Trophoblast cell (in vitro differentiated cells and primary cell): ENCODE data around the gene KRTAP10-12.

ENCODE experiments used
- DNase-seq, 2 donors: peaks; one replicate each; pipeline ENCODE4 v3.0.0-alpha.2; 2016
- H2AFZ ChIP-seq: 2 replicates; pipeline ENCODE4 v1.6.1; 2013; ENCODE audit warnings: low read length, moderate library complexity, mild to moderate bottlenecking; ENCODE audit not compliant: insufficient read depth, poor library complexity
- H2AK5ac ChIP-seq: 2 replicates; pipeline ENCODE4 v1.6.1; 2013; ENCODE audit warnings: mild to moderate bottlenecking, low read length
- H2BK120ac ChIP-seq: 2 replicates; pipeline ENCODE4 v1.6.1; 2013; ENCODE audit warnings: low read length, mild to moderate bottlenecking, moderate library complexity; ENCODE audit not compliant: insufficient read depth, poor library complexity
- H2BK12ac ChIP-seq: 2 replicates; pipeline ENCODE4 v1.6.1; 2013; ENCODE audit warnings: mild to moderate bottlenecking, low read length, moderate library complexity
- H2BK5ac ChIP-seq: 2 replicates; pipeline ENCODE4 v1.6.1; 2013; ENCODE audit warnings: low read length, low read depth, moderate library complexity, mild to moderate bottlenecking; ENCODE audit not compliant: poor library complexity
- H3K14ac ChIP-seq: 2 replicates; pipeline ENCODE4 v1.6.1; 2013; ENCODE audit warnings: mild to moderate bottlenecking, low read length
- H3K18ac ChIP-seq: 2 replicates; pipeline ENCODE4 v1.6.1; 2013; ENCODE audit warnings: mild to moderate bottlenecking, low read length
- H3K23ac ChIP-seq: 2 replicates; pipeline ENCODE4 v1.6.1; 2013; ENCODE audit warnings: low read length
- H3K27ac ChIP-seq: 2 replicates; pipeline ENCODE4 v1.5.1; 2013; ENCODE audit warnings: low read depth, mild to moderate bottlenecking, inconsistent platforms, low read length, moderate library complexity
- H3K27me3 ChIP-seq: 2 replicates; pipeline ENCODE4 v1.6.1; 2013; ENCODE audit warnings: inconsistent platforms, mild to moderate bottlenecking, low read length, moderate library complexity; ENCODE audit not compliant: insufficient read depth
- H3K36me3 ChIP-seq, 2 experiments: 1 replicate in 1 of 2; 2 replicates in 1 of 2; pipeline ENCODE4 v1.6.1; 2013; ENCODE audit warnings: low read length in 2 of 2, mild to moderate bottlenecking in 2 of 2, moderate library complexity in 1 of 2; ENCODE audit not compliant: insufficient read depth in 2 of 2, control insufficient read depth in 1 of 2
- H3K4ac ChIP-seq: 2 replicates; pipeline ENCODE4 v1.6.1; 2013; ENCODE audit warnings: low read depth, mild to moderate bottlenecking, low read length, moderate library complexity
- H3K4me1 ChIP-seq, 2 experiments: 1 replicate in 1 of 2; 2 replicates in 1 of 2; pipeline ENCODE4 v1.6.1; 2013; ENCODE audit warnings: low read length in 2 of 2, mild to moderate bottlenecking in 2 of 2, moderate library complexity in 1 of 2; ENCODE audit not compliant: insufficient read depth in 2 of 2, control insufficient read depth in 1 of 2
- H3K4me2 ChIP-seq: 2 replicates; pipeline ENCODE4 v1.6.1; 2013; ENCODE audit warnings: inconsistent platforms, mild to moderate bottlenecking, low read length, moderate library complexity
- H3K4me3 ChIP-seq: 2 replicates; pipeline ENCODE4 v1.5.1; 2013; ENCODE audit warnings: mild to moderate bottlenecking, low read depth, low read length, inconsistent platforms
- H3K79me1 ChIP-seq: one replicate; pipeline ENCODE4 v1.6.1; 2013; ENCODE audit warnings: low read length
- H3K79me2 ChIP-seq: 2 replicates; pipeline ENCODE4 v1.6.1; 2013; ENCODE audit warnings: low read length, mild to moderate bottlenecking; ENCODE audit not compliant: control insufficient read depth, insufficient read depth, poor library complexity
- H3K9ac ChIP-seq: 2 replicates; pipeline ENCODE4 v1.6.1; 2013; ENCODE audit warnings: mild to moderate bottlenecking, low read length
- H3K9me3 ChIP-seq: 2 replicates; pipeline ENCODE4 v1.6.1; 2013; ENCODE audit warnings: low read depth, mild to moderate bottlenecking, control low read depth, inconsistent platforms, low read length; ENCODE audit not compliant: insufficient read depth
- H4K12ac ChIP-seq: 2 replicates; pipeline ENCODE4 v1.6.1; 2013; ENCODE audit warnings: low read depth, mild to moderate bottlenecking, low read length, moderate library complexity
- H4K8ac ChIP-seq: 2 replicates; pipeline ENCODE4 v1.6.1; 2013; ENCODE audit warnings: low read depth, mild to moderate bottlenecking, low read length, moderate library complexity
- H4K91ac ChIP-seq: one replicate; pipeline ENCODE4 v1.6.1; 2013; ENCODE audit warnings: low read depth, mild to moderate bottlenecking, low read length, moderate library complexity
- WGBS: extraction: QIAGEN DNeasy Blood & Tissue Kit; methylation state at CpG from one replicate; pipeline ENCODE4 v1.1.7; 2013; ENCODE audit warnings: missing lambda C conversion rate; ENCODE audit not compliant: insufficient read length, insufficient coverage; ENCODE audit errors: extremely low coverage; 5-methylcytosine and 5-hydroxymethylcytosine counted together

Gene KRTAP10-12

DNA sequence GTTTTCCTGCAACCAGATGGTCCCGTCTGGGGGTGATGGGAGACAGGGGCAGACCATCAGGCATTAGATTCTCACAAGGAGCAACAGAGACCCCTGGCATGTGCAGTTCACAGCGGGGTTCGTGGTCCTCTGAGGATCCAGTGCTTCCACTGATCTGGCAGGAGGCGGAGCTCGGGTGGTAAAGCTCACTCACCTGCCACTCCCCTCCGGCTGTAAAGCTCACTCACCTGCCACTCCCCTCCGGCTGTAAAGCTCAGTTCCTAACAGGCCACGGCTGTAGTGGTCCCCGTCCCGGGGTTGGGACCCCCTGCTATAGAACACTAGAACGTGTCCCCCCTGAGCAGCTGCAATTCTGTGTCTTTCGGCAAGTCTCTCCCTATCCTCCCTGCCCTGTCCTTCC, 4.6 kb downstream of the KRTAP10-12 start:
- Histone ChIP-seq H2AK5ac (no peak overlapping the region), H3K4ac (no peak overlapping the region), H2BK120ac (no peak overlapping the region), H2AFZ (no peak overlapping the region), H4K12ac (no peak overlapping the region), H3K4me2 (no peak overlapping the region), H3K27ac (no peak overlapping the region), H3K4me3 (no peak overlapping the region), H3K23ac (no peak overlapping the region), H3K4me1 (peaks cover 13 to 14% of the 10 kb centered on the region in 2 experiments), H3K14ac (no peak overlapping the region), H3K79me2 (no peaks in the 10 kb centered on the region), H3K79me1 (no peaks in the 10 kb centered on the region), H4K8ac (no peak overlapping the region), H3K27me3 (peaks cover 14% of the 10 kb centered on the region), H3K9me3 (peaks cover 14% of the 10 kb centered on the region), H2BK5ac (no peak overlapping the region), H3K9ac (no peak overlapping the region), H4K91ac (no peak overlapping the region), H3K36me3 (no peaks in the 10 kb centered on the region), H3K18ac (no peak overlapping the region), H2BK12ac (no peak overlapping the region)
- no CpG with 5 or more reads among the region's 12 CpGs for WGBS
- DNase-seq: no peak

DNA sequence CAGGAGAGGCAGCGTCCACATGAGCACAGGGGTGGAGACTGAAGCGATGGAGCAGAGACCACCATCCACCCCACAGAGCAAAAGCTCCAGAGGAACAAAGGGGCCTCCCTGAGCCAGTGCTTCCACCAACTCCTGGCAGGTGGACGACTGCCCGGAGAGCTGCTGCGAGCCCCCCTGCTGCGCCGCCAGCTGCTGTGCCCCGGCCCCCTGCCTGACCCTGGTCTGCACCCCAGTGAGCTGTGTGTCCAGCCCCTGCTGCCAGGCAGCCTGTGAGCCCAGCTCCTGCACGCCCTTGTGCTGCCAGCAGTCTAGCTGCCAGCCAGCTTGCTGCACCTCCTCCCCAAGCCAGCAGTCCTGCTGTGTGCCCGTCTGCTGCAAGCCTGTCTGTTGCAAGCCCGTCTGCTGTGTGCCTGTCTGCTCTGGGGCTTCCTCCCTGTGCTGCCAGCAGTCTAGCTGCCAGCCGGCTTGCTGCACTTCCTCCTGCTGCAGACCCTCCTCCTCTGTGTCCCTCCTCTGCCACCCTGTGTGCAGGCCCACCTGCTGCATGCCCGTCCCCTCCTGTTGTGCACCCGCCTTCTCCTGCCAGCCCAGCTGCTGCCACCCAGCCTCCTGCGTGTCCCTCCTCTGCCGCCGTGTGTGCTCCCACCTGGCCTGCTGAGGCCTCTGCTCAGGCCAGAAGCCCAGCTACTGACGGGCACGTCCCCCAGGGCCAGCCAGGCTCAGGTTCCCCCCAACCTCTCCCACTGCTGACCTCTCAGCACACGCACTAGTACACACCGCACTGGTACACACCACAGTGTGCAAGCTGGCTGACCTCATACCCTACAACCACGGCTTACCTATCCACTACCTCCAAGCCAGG, 5.4 kb downstream of the KRTAP10-12 start:
- H2BK12ac ChIP-seq: no peak overlapping the region
- H4K91ac ChIP-seq: no peak overlapping the region
- no peak overlapping the region for H2AFZ ChIP-seq
- H2AK5ac ChIP-seq: no peak overlapping the region
- no peak overlapping the region for H3K4me3 ChIP-seq
- H3K36me3 ChIP-seq: no peaks in the 10 kb centered on the region
- H3K27me3 ChIP-seq: peaks cover 21% of the 10 kb centered on the region
- peaks cover 13 to 14% of the 10 kb centered on the region in 2 experiments for H3K4me1 ChIP-seq
- no peak overlapping the region for H4K8ac ChIP-seq
- no peak overlapping the region for H3K4ac ChIP-seq
- WGBS: no CpG with 5 or more reads among the region's 22 CpGs
- H3K4me2 ChIP-seq: no peak overlapping the region
- no peaks in the 10 kb centered on the region for H3K79me2 ChIP-seq
- peaks cover 14% of the 10 kb centered on the region for H3K9me3 ChIP-seq
- H3K9ac ChIP-seq: no peak overlapping the region
- no peak overlapping the region for H3K18ac ChIP-seq
- H3K79me1 ChIP-seq: no peaks in the 10 kb centered on the region
- H2BK5ac ChIP-seq: no peak overlapping the region
- H3K14ac ChIP-seq: no peak overlapping the region
- no peak overlapping the region for H3K27ac ChIP-seq
- H3K23ac ChIP-seq: no peak overlapping the region
- H4K12ac ChIP-seq: no peak overlapping the region
- no peak overlapping the region for H2BK120ac ChIP-seq
- no peak for DNase-seq

DNA sequence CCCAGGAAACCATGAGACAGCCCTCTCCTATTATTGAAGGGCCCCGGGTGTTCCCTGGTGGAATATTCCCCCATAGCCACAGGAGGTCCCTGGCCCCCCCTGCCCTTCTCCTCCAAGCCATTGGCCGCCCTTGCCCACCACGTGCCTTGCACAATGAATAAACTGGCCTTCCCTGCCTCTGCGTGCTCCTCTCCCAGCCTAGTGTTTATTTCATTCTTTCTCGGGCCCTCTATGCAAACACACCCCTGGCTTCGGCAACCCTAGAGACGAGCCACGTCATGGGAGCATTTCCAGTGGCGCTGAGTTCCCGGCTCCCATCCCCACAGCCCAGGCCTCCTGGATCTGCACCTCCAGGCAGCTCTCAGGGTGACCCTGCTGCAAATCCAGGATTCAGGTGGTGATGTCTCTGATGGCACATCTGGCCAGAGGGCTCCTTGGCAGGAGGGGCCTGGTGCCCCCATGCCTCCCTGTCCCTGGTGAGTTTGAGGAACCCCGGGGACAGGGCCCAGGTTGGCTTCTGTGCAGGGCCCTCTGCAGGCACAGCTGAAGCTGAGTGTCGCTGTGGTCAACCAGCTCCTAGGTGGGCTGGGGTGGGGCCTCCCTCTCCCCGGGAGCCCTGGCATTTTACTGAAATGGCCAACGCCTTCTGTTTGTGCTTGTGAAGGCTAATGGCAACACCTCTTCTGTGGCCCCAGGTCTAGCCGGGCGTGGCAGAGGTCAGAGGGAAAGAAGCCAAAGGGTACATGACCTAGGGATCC, 6.2 kb downstream of the KRTAP10-12 start:
- no peaks in the 10 kb centered on the region for H3K79me2 ChIP-seq
- no peak overlapping the region for H2AFZ ChIP-seq
- H4K8ac ChIP-seq: no peak overlapping the region
- no peak overlapping the region for H4K12ac ChIP-seq
- no peak overlapping the region for H2BK5ac ChIP-seq
- H3K9ac ChIP-seq: no peak overlapping the region
- no peak overlapping the region for H3K4ac ChIP-seq
- H3K36me3 ChIP-seq: no peaks in the 10 kb centered on the region
- no peak overlapping the region for H3K4me3 ChIP-seq
- H3K18ac ChIP-seq: no peak overlapping the region
- H2BK120ac ChIP-seq: no peak overlapping the region
- H3K27me3 ChIP-seq: peaks cover 29% of the 10 kb centered on the region
- peaks cover 5 to 7% of the 10 kb centered on the region in 2 experiments for H3K4me1 ChIP-seq
- H3K14ac ChIP-seq: no peak overlapping the region
- no peak overlapping the region for H3K23ac ChIP-seq
- DNase-seq: no peak
- no CpG with 5 or more reads among the region's 16 CpGs for WGBS
- H2BK12ac ChIP-seq: no peak overlapping the region
- H3K4me2 ChIP-seq: no peak overlapping the region
- H2AK5ac ChIP-seq: no peak overlapping the region
- no peak overlapping the region for H4K91ac ChIP-seq
- no peak overlapping the region for H3K27ac ChIP-seq
- H3K79me1 ChIP-seq: no peaks in the 10 kb centered on the region
- H3K9me3 ChIP-seq: peaks cover 14% of the 10 kb centered on the region

DNA sequence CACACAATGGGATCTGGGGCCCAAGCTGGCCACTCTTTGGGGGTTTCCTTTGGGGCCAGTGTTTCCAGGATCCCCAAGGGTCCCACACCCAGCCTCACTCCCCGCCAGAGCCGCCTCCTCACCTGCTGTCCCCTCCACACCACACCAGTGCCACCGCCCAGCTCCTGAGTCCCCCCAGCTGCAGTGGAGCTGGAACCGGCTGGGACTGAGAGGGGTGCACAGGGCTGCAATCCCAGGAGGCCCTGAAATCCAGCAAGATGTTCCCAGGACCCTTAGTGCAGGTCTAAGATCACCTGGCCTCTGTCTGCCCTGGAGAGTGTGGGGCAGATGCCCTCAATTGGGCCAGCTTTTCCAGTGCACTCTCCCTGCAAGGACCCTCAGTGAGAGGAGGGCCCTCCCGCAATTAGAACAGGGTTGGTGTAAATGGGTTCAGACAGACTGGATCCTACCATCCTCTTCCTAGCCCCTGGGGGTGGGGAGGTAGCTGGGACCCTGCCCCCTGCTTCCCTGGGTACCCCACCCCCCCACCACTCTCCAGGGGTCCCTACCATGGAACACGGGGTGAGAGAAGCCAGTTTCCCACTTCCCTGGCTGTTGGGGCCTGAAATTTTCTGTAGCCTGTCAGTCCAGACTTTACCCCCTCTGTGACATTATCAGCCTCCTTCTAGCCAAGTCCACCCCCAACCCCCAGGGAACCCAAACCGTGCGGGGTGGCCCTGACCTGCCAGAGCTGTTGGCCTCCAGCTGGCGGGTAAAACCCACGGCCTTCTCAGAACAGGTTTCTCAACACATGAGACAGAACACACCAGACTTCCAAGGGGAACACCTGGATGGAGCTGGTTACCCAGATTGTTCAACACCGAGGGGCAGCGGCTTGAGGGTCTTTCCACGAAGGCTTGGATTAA, 7.0 kb downstream of the KRTAP10-12 start:
- Histone ChIP-seq H3K18ac (no peak overlapping the region), H3K27me3 (peaks cover 38% of the 10 kb centered on the region), H3K79me2 (no peaks in the 10 kb centered on the region), H3K79me1 (no peaks in the 10 kb centered on the region), H3K4me1 (peaks cover 0 to 3% of the 10 kb centered on the region in 2 experiments), H2BK5ac (no peak overlapping the region), H3K4me2 (no peak overlapping the region), H2BK120ac (no peak overlapping the region), H3K23ac (no peak overlapping the region), H3K9ac (no peak overlapping the region), H2AFZ (no peak overlapping the region), H3K9me3 (peaks cover 16% of the 10 kb centered on the region), H4K8ac (no peak overlapping the region), H4K12ac (no peak overlapping the region), H3K27ac (no peak overlapping the region), H3K14ac (no peak overlapping the region), H3K4me3 (no peak overlapping the region), H2BK12ac (no peak overlapping the region), H3K36me3 (no peaks in the 10 kb centered on the region), H4K91ac (no peak overlapping the region), H3K4ac (no peak overlapping the region), H2AK5ac (no peak overlapping the region)
- no peak for DNase-seq
- no CpG with 5 or more reads among the region's 13 CpGs for WGBS
